SH-SY5Y (cell line): ENCODE data around the gene HELQ.

Source experiments
- GATA2 ChIP-seq: IDR thresholded peaks from 2 replicates; pipeline ENCODE4 v1.6.1; 2011; ENCODE audit warnings: mild to moderate bottlenecking, low read depth, low read length
- GATA3 ChIP-seq: IDR thresholded peaks from 2 replicates; pipeline ENCODE4 v1.6.1; 2011; ENCODE audit warnings: low read depth, mild to moderate bottlenecking, low read length, moderate library complexity

- no peak for TF ChIP-seq GATA2
- TF ChIP-seq GATA3, result no peak
Measured at GRCh38 chr4:83387012-83387411, 68.6 kb downstream of the HELQ start.
